ENCODE results near the gene NT5C3B.

DNA sequence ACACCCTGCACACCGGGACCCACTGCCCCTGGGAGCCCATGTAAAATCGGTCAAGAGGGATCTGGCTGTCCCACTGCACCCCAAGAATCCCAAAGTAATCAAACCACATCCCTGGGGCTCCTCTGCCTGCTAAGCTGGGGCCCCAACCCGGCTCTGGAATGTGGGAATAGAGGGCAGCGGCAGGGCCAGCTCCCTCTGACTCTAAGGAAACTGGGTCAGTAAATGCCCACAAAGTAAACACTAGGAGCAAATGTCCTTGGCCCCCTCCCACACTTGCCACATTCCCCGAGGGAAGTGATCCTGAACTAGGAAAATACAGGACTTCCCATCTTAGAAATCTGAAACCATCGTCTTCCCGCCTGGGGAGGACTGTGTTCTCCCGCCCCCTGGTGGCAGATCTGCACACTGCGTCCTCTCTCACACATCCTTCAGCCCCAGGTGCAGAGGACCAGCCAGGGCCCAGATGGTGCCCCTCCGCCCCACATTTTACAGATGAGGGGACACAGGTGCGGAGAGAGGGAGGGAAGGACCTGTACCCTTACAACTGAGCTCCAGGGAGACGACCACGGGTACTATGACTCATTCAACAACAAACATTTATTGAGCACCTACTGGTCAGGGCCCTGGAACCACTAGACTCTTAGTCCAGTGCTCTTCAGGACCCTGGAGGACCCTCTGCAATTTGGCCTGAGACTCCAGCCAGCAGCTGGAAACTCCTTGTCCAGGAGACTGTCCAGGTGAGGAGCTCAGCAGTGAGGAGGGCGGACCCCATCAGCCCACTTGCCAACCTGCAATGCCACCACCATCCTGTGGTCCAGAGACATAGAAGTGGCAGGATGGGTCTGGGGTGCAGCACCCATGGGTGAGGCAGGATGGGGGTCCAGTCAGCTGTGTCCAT, 34.4 kb downstream of the NT5C3B start:
- TF ChIP-seq CTCF (optimal IDR thresholded peaks at IDR 0.05 in 1 of 3, IDR thresholded peaks at IDR 0.05 in 1 of 3, conservative IDR thresholded peaks at IDR 0.05 in 1 of 3; ENCODE audit: extremely low read depth in 1 of 3, insufficient read depth in 2 of 3, low read length in 3 of 3) = peak; percentile 93 to 99 (median 97)
- no peak for TF ChIP-seq EZH2 (IDR thresholded peaks at IDR 0.05; ENCODE audit: low read length)
